H9 (cell line): ENCODE measurements around the gene FGF3. TPM values are rescaled to one million over a fixed set of nuclear protein-coding genes. Genes with fewer than 3 reads are reported as not detected.

Experiments
- DNase-seq: peaks from one replicate; pipeline ENCODE4 v3.0.0-alpha.2; 2017
- H2AFZ ChIP-seq: one replicate; pipeline ENCODE4 v1.6.1; 2013; ENCODE audit warnings: mild to moderate bottlenecking, low read length, control low read depth, moderate library complexity
- H2AK5ac ChIP-seq: 2 replicates; pipeline ENCODE4 v1.6.1; 2013; ENCODE audit warnings: low read length, control low read depth, mixed read lengths; ENCODE audit not compliant: insufficient read length
- H2BK120ac ChIP-seq: one replicate; pipeline ENCODE4 v1.6.1; 2013; ENCODE audit warnings: low read depth, mild to moderate bottlenecking, low read length, control low read depth, inconsistent platforms; ENCODE audit not compliant: poor library complexity, severe bottlenecking
- H2BK12ac ChIP-seq: 2 replicates; pipeline ENCODE4 v1.6.1; 2013; ENCODE audit warnings: low read length, control low read depth, mixed read lengths, low read depth; ENCODE audit not compliant: insufficient read length
- H2BK15ac ChIP-seq: 2 replicates; pipeline ENCODE4 v1.6.1; 2013; ENCODE audit warnings: low read depth, low read length, control low read depth
- H2BK20ac ChIP-seq: one replicate; pipeline ENCODE4 v1.6.1; 2013; ENCODE audit warnings: low read depth, mild to moderate bottlenecking, low read length, control low read depth, inconsistent platforms; ENCODE audit not compliant: poor library complexity, severe bottlenecking
- H2BK5ac ChIP-seq: 2 replicates; pipeline ENCODE4 v1.6.1; 2013; ENCODE audit warnings: low read length, control low read depth, mixed read lengths; ENCODE audit not compliant: insufficient read length
- H3K14ac ChIP-seq: 2 replicates; pipeline ENCODE4 v1.6.1; 2013; ENCODE audit warnings: low read length, control low read depth; ENCODE audit not compliant: insufficient read depth
- H3K18ac ChIP-seq: 2 replicates; pipeline ENCODE4 v1.6.1; 2013; ENCODE audit warnings: low read depth, mild to moderate bottlenecking, mixed read lengths, low read length, control low read depth; ENCODE audit not compliant: insufficient read length
- H3K23ac ChIP-seq: 2 replicates; pipeline ENCODE4 v1.6.1; 2013; ENCODE audit warnings: low read length, control low read depth, mixed read lengths, low read depth; ENCODE audit not compliant: insufficient read length
- H3K23me2 ChIP-seq: 2 replicates; pipeline ENCODE4 v1.6.1; 2013; ENCODE audit warnings: low read depth, mild to moderate bottlenecking, mixed read lengths, low read length, control low read depth; ENCODE audit not compliant: insufficient read length, poor library complexity, severe bottlenecking
- H3K27ac ChIP-seq: 2 replicates; pipeline ENCODE4 v1.5.1; 2013; ENCODE audit warnings: low read length, control low read depth, mixed read lengths, low read depth; ENCODE audit not compliant: insufficient read length
- H3K27me3 ChIP-seq: 2 replicates; pipeline ENCODE4 v1.6.1; 2013; ENCODE audit warnings: low read length, control low read depth, inconsistent platforms; ENCODE audit not compliant: insufficient read depth
- H3K4ac ChIP-seq: 2 replicates; pipeline ENCODE4 v1.6.1; 2013; ENCODE audit warnings: low read depth, mild to moderate bottlenecking, control low read depth, inconsistent platforms, low read length, moderate library complexity
- H3K4me1 ChIP-seq: 2 replicates; pipeline ENCODE4 v1.6.1; 2013; ENCODE audit warnings: low read length, control low read depth, inconsistent platforms; ENCODE audit not compliant: insufficient read depth
- H3K4me2 ChIP-seq: 2 replicates; pipeline ENCODE4 v1.6.1; 2013; ENCODE audit warnings: low read length, control low read depth, mixed read lengths; ENCODE audit not compliant: insufficient read length, insufficient read depth
- H3K56ac ChIP-seq: 2 replicates; pipeline ENCODE4 v1.6.1; 2013; ENCODE audit warnings: low read depth, mild to moderate bottlenecking, mixed read lengths, low read length, control low read depth; ENCODE audit not compliant: insufficient read length
- H3K79me1 ChIP-seq: 2 replicates; pipeline ENCODE4 v1.6.1; 2013; ENCODE audit warnings: low read depth, mild to moderate bottlenecking, moderate library complexity, low read length, control low read depth, inconsistent platforms; ENCODE audit not compliant: insufficient read depth, poor library complexity, severe bottlenecking
- H3K79me2 ChIP-seq: 2 replicates; pipeline ENCODE4 v1.6.1; 2013; ENCODE audit warnings: low read length, control low read depth, inconsistent platforms; ENCODE audit not compliant: insufficient read depth
- H3K9ac ChIP-seq: 2 replicates; pipeline ENCODE4 v1.6.1; 2013; ENCODE audit warnings: low read length, control low read depth, mixed read lengths; ENCODE audit not compliant: insufficient read length; ENCODE audit errors: extremely low read depth
- H3K9me3 ChIP-seq: one replicate; pipeline ENCODE4 v1.6.1; 2013; ENCODE audit warnings: low read depth, low read length, inconsistent platforms; ENCODE audit not compliant: control insufficient read depth
- H3T11ph ChIP-seq: one replicate; pipeline ENCODE4 v1.6.1; 2013; ENCODE audit warnings: mild to moderate bottlenecking, low read length, control low read depth, inconsistent platforms
- H4K20me1 ChIP-seq: one replicate; pipeline ENCODE4 v1.6.1; 2013; ENCODE audit not compliant: control insufficient read depth, insufficient read length, insufficient read depth
- H4K5ac ChIP-seq: 2 replicates; pipeline ENCODE4 v1.6.1; 2013; ENCODE audit warnings: low read depth, mild to moderate bottlenecking, mixed read lengths, low read length, control low read depth; ENCODE audit not compliant: insufficient read length
- H4K8ac ChIP-seq: replicated peaks from 2 replicates; pipeline ENCODE4 v1.6.1; 2013; ENCODE audit warnings: low read length, control low read depth, mixed read lengths, low read depth; ENCODE audit not compliant: insufficient read length
- H4K91ac ChIP-seq: 2 replicates; pipeline ENCODE4 v1.6.1; 2013; ENCODE audit warnings: low read depth, mild to moderate bottlenecking, moderate library complexity, mixed read lengths, low read length, control low read depth; ENCODE audit not compliant: insufficient read length
- H3K27ac Mint-ChIP-seq, 3 experiments: 2 replicates in 2 of 3; 3 replicates in 1 of 3; pipeline ENCODE4 v1.8.0; 2020 to 2021; ENCODE audit warnings: mixed read lengths in 3 of 3, mild to moderate bottlenecking in 1 of 3, moderate library complexity in 1 of 3
- H3K27me3 Mint-ChIP-seq: 2 replicates; pipeline ENCODE4 v1.8.0; 2021; ENCODE audit warnings: low read depth, mild to moderate bottlenecking, moderate library complexity, mixed read lengths
- H3K36me3 Mint-ChIP-seq, 3 experiments: 2 replicates in 2 of 3; 3 replicates in 1 of 3; pipeline ENCODE4 v1.8.0; 2020 to 2021; ENCODE audit warnings: low read depth in 3 of 3, mixed read lengths in 3 of 3; ENCODE audit not compliant: insufficient read depth in 1 of 3
- H3K4me1 Mint-ChIP-seq, 2 experiments: 2 replicates each; pipeline ENCODE4 v1.8.0; 2020; ENCODE audit warnings: mixed read lengths in 2 of 2
- H3K4me3 Mint-ChIP-seq, 2 experiments: 2 replicates in 1 of 2; 3 replicates in 1 of 2; pipeline ENCODE4 v1.8.0; 2020 to 2021; ENCODE audit warnings: mild to moderate bottlenecking in 2 of 2, mixed read lengths in 2 of 2, moderate library complexity in 1 of 2
- H3K9me3 Mint-ChIP-seq, 2 experiments: 2 replicates in 1 of 2; 3 replicates in 1 of 2; pipeline ENCODE4 v1.8.0; 2020; ENCODE audit warnings: mild to moderate bottlenecking in 2 of 2, mixed read lengths in 2 of 2, moderate library complexity in 1 of 2
- CTCF ChIP-seq: fragments of 200-600 bp; sonication (generic); conservative IDR thresholded peaks from 3 replicates; pipeline ENCODE4 v1.8.0; 2021; ENCODE audit warnings: antibody characterized with exemption, mild to moderate bottlenecking
- WGBS: extraction: QIAGEN DNeasy Blood & Tissue Kit; methylation state at CpG from one replicate; pipeline ENCODE4 v1.1.7; 2013; ENCODE audit warnings: missing lambda C conversion rate, low lambda C conversion rate, mixed read lengths; ENCODE audit not compliant: insufficient read length; ENCODE audit errors: extremely low coverage; 5-methylcytosine and 5-hydroxymethylcytosine counted together
- total RNA-seq: library from RNA; stranded (reverse); gene quantifications from 2 replicates; pipeline ENCODE4 v1.2.1, GENCODE V29; 2021

The FGF3 gene
- total RNA-seq, 1 experiment from 2014 or later, result not detected

- Histone ChIP-seq H4K5ac (no peak overlapping the region), H2BK120ac (no peak overlapping the region), H2BK12ac (no peak overlapping the region), H2AK5ac (no peak overlapping the region), H3K56ac (no peak overlapping the region), H3K27me3 (peaks cover 18% of the 10 kb centered on the region), H3K18ac (no peak overlapping the region), H2BK5ac (no peak overlapping the region), H3K9ac (no peak overlapping the region), H3K23ac (no peak overlapping the region), H4K8ac (no peak overlapping the region), H3K4ac (no peak overlapping the region), H2BK20ac (no peak overlapping the region), H3K23me2 (peaks cover 4% of the 10 kb centered on the region), H3K27ac (no peak overlapping the region), H3K4me1 (0 out of 2 replicates have a peak, but pooled peaks cover 1% of the 10 kb centered on the region), H2AFZ (no peak overlapping the region), H3T11ph (no peak overlapping the region), H3K14ac (no peak overlapping the region), H3K4me2 (no peak overlapping the region), H3K79me2 (no peaks in the 10 kb centered on the region), H3K9me3 (no peaks in the 10 kb centered on the region), H4K91ac (no peak overlapping the region), H2BK15ac (no peak overlapping the region), H4K20me1 (no peaks in the 10 kb centered on the region), H3K79me1 (no peaks in the 10 kb centered on the region)
- H3K27me3 Mint-ChIP-seq, result peaks cover 57% of the 10 kb centered on the region
- no CpG with 5 or more reads among the region's 8 CpGs for WGBS
- no peaks in the 10 kb centered on the region for H3K36me3 Mint-ChIP-seq
- no peak overlapping the region for H3K4me3 Mint-ChIP-seq
- DNase-seq, result no peak
- no peak for TF ChIP-seq CTCF
- peaks cover 9 to 13% of the 10 kb centered on the region in 2 experiments for H3K4me1 Mint-ChIP-seq
- no peaks in the 10 kb centered on the region for H3K9me3 Mint-ChIP-seq
- no peak overlapping the region for H3K27ac Mint-ChIP-seq
Measured at GRCh38 chr11:69778373-69778772, 40.8 kb downstream of the FGF3 start.
